ENCODE data around the gene CRABP2. TPM values are rescaled to one million over a fixed set of nuclear protein-coding genes. Genes with fewer than 3 reads are reported as not detected.

Gene CRABP2
- total RNA-seq, 1 donor from 2014 or later: 278 TPM

DNA sequence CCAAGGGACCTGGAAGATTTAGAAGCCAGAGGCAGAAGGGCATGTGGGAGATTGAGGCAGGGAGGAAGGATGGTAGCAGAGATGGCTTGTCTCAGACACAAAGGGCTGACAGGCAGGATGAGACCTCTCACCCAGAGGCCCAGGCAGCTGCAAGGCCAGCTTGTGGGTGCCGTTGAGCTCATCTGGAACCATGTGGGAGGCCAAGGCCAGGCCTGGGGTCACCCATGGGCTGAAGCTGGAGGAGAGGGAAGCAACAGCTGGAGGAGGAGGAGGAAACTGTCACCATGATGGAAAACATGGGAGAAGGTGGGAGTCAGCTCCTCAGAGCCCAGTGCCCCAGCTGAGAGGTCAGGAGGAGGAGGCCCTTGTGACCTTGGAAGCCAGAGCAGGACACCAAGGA, 6.4 kb downstream of the CRABP2 start:
- FAIRE-seq (no peak), DNase-seq (ENCODE audit: low read depth) (no peak)
- Histone ChIP-seq H3K4me1 (ENCODE audit: insufficient read depth, low read length) (peaks cover 5% of the 10 kb centered on the region), H2AFZ (ENCODE audit: low read depth, low read length) (no peak overlapping the region), H3K9me3 (ENCODE audit: insufficient read depth, low read depth, low read length) (peaks cover 2% of the 10 kb centered on the region), H4K20me1 (ENCODE audit: insufficient read depth, low read length) (no peaks in the 10 kb centered on the region), H3K4me2 (ENCODE audit: low read length) (no peak overlapping the region), H3K9ac (ENCODE audit: low read length) (no peak overlapping the region), H3K79me2 (ENCODE audit: insufficient read depth, low read length) (no peaks in the 10 kb centered on the region), H3K36me3 (ENCODE audit: insufficient read depth, low read length) (no peaks in the 10 kb centered on the region), H3K27ac (ENCODE audit: low read depth, low read length) (no peak overlapping the region), H3K27me3 (ENCODE audit: insufficient read depth, low read length) (peaks cover 2% of the 10 kb centered on the region), H3K4me3 (ENCODE audit: insufficient read depth, low read depth, low read length) (no peak overlapping the region)
- H3K36me3 Mint-ChIP-seq (ENCODE audit: low read depth, unreplicated experiment): peaks cover 25% of the 10 kb centered on the region
- peaks cover 3% of the 10 kb centered on the region for H3K9me3 Mint-ChIP-seq (ENCODE audit: unreplicated experiment)
- TF ChIP-seq EZH2 (IDR thresholded peaks at IDR 0.05; ENCODE audit: insufficient read depth, low read length): no peak
- TF ChIP-seq, protein P1, sequence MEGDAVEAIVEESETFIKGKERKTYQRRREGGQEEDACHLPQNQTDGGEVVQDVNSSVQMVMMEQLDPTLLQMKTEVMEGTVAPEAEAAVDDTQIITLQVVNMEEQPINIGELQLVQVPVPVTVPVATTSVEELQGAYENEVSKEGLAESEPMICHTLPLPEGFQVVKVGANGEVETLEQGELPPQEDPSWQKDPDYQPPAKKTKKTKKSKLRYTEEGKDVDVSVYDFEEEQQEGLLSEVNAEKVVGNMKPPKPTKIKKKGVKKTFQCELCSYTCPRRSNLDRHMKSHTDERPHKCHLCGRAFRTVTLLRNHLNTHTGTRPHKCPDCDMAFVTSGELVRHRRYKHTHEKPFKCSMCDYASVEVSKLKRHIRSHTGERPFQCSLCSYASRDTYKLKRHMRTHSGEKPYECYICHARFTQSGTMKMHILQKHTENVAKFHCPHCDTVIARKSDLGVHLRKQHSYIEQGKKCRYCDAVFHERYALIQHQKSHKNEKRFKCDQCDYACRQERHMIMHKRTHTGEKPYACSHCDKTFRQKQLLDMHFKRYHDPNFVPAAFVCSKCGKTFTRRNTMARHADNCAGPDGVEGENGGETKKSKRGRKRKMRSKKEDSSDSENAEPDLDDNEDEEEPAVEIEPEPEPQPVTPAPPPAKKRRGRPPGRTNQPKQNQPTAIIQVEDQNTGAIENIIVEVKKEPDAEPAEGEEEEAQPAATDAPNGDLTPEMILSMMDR (IDR thresholded peaks at IDR 0.05; ENCODE audit: insufficient read depth, low read depth, low read length): no peak
- no peaks in the 10 kb centered on the region for H3K27me3 Mint-ChIP-seq (ENCODE audit: low read depth, unreplicated experiment)
- H3K4me1 Mint-ChIP-seq (ENCODE audit: low read depth, unreplicated experiment): peaks cover 23% of the 10 kb centered on the region
- no peak overlapping the region for H3K27ac Mint-ChIP-seq (ENCODE audit: unreplicated experiment)
- peak overlapping the region; percentile 27 for H3K4me3 Mint-ChIP-seq (ENCODE audit: unreplicated experiment)

DNA sequence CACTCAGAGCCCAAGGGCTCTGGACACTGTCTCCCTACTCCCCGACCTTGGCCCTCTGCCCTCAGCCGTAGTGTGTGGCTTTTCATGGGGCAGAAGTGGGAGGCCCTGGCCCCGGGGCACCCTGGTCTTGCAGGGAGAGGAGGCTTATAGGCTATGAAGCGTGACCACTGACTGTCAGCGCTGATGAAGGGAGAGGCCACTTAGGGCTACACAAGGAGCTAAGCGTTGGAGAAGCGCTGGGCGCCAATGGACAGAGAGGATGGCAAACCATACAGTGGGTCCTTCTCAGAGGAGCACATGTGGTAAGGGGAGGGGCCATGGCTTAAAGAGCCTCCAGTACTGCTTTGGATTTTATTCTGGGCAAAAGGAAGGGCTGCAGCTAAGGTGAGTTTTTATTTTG, 7.9 kb downstream of the CRABP2 start:
- peaks cover 2% of the 10 kb centered on the region for H3K27me3 ChIP-seq (ENCODE audit: insufficient read depth, low read length)
- TF ChIP-seq, protein P1 (IDR thresholded peaks at IDR 0.05; ENCODE audit: insufficient read depth, low read depth, low read length): no peak
- TF ChIP-seq EZH2 (IDR thresholded peaks at IDR 0.05; ENCODE audit: insufficient read depth, low read length): no peak
- H3K4me2 ChIP-seq (ENCODE audit: low read length): no peak overlapping the region
- FAIRE-seq (no peak), DNase-seq (ENCODE audit: low read depth) (no peak)
- peaks cover 7% of the 10 kb centered on the region for H3K4me1 ChIP-seq (ENCODE audit: insufficient read depth, low read length)
- Mint-ChIP-seq H3K9me3 (ENCODE audit: unreplicated experiment) (peaks cover 3% of the 10 kb centered on the region), H3K36me3 (ENCODE audit: low read depth, unreplicated experiment) (peaks cover 25% of the 10 kb centered on the region), H3K27me3 (ENCODE audit: low read depth, unreplicated experiment) (no peaks in the 10 kb centered on the region), H3K27ac (ENCODE audit: unreplicated experiment) (no peak overlapping the region), H3K4me3 (ENCODE audit: unreplicated experiment) (no peak overlapping the region), H3K4me1 (ENCODE audit: low read depth, unreplicated experiment) (peaks cover 29% of the 10 kb centered on the region)
- H3K36me3 ChIP-seq (ENCODE audit: insufficient read depth, low read length): no peaks in the 10 kb centered on the region
- no peaks in the 10 kb centered on the region for H3K79me2 ChIP-seq (ENCODE audit: insufficient read depth, low read length)
- H2AFZ ChIP-seq (ENCODE audit: low read depth, low read length): no peak overlapping the region
- peaks cover 2% of the 10 kb centered on the region for H3K9me3 ChIP-seq (ENCODE audit: insufficient read depth, low read depth, low read length)
- H4K20me1 ChIP-seq (ENCODE audit: insufficient read depth, low read length): no peaks in the 10 kb centered on the region
- no peak overlapping the region for H3K9ac ChIP-seq (ENCODE audit: low read length)
- H3K27ac ChIP-seq (ENCODE audit: low read depth, low read length): no peak overlapping the region
- H3K4me3 ChIP-seq (ENCODE audit: insufficient read depth, low read depth, low read length): no peak overlapping the region

DNA sequence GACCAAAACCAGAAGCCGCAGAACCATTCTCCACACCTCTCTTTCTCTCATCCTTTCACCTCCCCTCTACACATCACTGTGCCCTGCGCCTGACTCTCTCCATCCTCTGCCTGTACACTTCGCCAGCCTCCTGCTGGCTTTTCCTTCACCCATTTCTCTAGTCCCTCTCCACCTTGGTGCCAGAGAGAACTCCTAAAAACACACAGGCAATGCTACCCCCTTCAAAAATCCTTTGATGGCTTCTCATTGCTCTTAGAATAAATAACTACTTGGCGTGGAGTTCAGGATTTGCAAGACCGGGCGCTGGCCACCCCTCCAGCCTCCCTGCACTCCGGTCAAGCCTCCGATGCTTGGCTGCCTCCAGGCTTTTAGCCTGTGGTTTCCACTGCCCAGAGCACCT, 8.6 kb downstream of the CRABP2 start:
- no peak overlapping the region for H3K4me2 ChIP-seq (ENCODE audit: low read length)
- peaks cover 25% of the 10 kb centered on the region for H3K36me3 Mint-ChIP-seq (ENCODE audit: low read depth, unreplicated experiment)
- no peak overlapping the region for H3K4me3 Mint-ChIP-seq (ENCODE audit: unreplicated experiment)
- DNase-seq (ENCODE audit: low read depth) (no peak), FAIRE-seq (no peak)
- H2AFZ ChIP-seq (ENCODE audit: low read depth, low read length): no peak overlapping the region
- no peak overlapping the region for H3K27ac ChIP-seq (ENCODE audit: low read depth, low read length)
- H4K20me1 ChIP-seq (ENCODE audit: insufficient read depth, low read length): no peaks in the 10 kb centered on the region
- no peaks in the 10 kb centered on the region for H3K36me3 ChIP-seq (ENCODE audit: insufficient read depth, low read length)
- peaks cover 2% of the 10 kb centered on the region for H3K27me3 ChIP-seq (ENCODE audit: insufficient read depth, low read length)
- H3K27ac Mint-ChIP-seq (ENCODE audit: unreplicated experiment): no peak overlapping the region
- peaks cover 14% of the 10 kb centered on the region for H3K4me1 ChIP-seq (ENCODE audit: insufficient read depth, low read length)
- H3K79me2 ChIP-seq (ENCODE audit: insufficient read depth, low read length): no peaks in the 10 kb centered on the region
- TF ChIP-seq, protein P1 (IDR thresholded peaks at IDR 0.05; ENCODE audit: insufficient read depth, low read depth, low read length): no peak
- TF ChIP-seq EZH2 (IDR thresholded peaks at IDR 0.05; ENCODE audit: insufficient read depth, low read length): no peak
- H3K9me3 Mint-ChIP-seq (ENCODE audit: unreplicated experiment): peaks cover 3% of the 10 kb centered on the region
- peaks cover 36% of the 10 kb centered on the region for H3K4me1 Mint-ChIP-seq (ENCODE audit: low read depth, unreplicated experiment)
- no peaks in the 10 kb centered on the region for H3K27me3 Mint-ChIP-seq (ENCODE audit: low read depth, unreplicated experiment)
- H3K9ac ChIP-seq (ENCODE audit: low read length): no peak overlapping the region
- H3K9me3 ChIP-seq (ENCODE audit: insufficient read depth, low read depth, low read length): peaks cover 2% of the 10 kb centered on the region
- no peak overlapping the region for H3K4me3 ChIP-seq (ENCODE audit: insufficient read depth, low read depth, low read length)

Measured in astrocyte (in vitro differentiated cells and primary cell).